ENCODE results near the gene KLF16.

GRCh38 chr19:1811472-1811894 is 51.9 kb downstream of the KLF16 start:
- TF ChIP-seq CTCF (conservative IDR thresholded peaks at IDR 0.05) (no peak), EZH2 (IDR thresholded peaks at IDR 0.05; ENCODE audit: low read depth) (no peak)

Measured in PC-9 (cell line).